HG03103 (cell line): ENCODE measurements around the gene BDNF.
"Not testable (repeated sequence)": the region's sequence is repeated elsewhere in the genome, so short reads cannot be mapped to it uniquely, and the experiment has no call there.

Experiments used
- ATAC-seq: cut with Tn5 transposase; IDR thresholded peaks from one replicate; pipeline ENCODE4 v1.9.1; 2021; ENCODE audit warnings: low read depth; ENCODE audit not compliant: unreplicated experiment

BDNF gene

DNA sequence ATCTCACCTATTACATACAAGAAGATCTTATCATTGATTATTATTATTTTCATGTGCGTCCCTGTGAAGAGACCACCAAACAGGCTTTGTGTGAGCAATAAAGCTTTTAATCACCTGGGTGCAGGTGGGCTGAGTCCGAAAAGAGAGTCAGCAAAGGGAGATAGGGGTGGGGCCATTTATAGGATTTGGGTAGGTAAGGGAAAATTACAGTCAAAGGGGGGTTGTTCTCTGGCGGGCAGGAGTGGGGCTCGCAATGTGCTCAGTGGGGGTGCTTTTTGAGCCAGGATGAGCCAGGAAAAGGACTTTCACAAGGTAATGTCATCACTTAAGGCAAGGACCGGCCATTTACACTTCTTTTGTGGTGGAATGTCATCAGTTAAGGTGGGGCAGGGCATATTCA, 71.2 kb downstream of the BDNF start:
- not testable (repeated sequence) for ATAC-seq

DNA sequence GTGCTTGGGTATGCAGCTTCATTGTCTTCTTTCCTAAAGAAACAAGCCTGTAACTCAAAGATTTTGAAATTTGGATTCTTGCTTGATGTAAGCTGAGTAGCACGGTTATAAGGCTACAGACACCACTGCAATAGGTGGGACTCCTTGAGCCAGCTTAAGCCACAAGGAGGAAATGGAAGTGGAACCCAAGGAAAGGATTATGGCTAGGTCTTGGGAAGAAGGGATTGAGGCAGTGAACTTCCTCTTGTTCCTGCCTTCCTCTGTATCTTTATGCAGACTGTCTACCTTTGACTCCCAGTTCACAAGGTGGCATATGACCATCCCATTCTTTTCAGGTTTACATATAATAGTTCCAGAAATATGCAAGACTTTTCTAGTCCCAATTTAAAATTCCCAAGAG, 72.3 kb downstream of the BDNF start:
- no peak for ATAC-seq

DNA sequence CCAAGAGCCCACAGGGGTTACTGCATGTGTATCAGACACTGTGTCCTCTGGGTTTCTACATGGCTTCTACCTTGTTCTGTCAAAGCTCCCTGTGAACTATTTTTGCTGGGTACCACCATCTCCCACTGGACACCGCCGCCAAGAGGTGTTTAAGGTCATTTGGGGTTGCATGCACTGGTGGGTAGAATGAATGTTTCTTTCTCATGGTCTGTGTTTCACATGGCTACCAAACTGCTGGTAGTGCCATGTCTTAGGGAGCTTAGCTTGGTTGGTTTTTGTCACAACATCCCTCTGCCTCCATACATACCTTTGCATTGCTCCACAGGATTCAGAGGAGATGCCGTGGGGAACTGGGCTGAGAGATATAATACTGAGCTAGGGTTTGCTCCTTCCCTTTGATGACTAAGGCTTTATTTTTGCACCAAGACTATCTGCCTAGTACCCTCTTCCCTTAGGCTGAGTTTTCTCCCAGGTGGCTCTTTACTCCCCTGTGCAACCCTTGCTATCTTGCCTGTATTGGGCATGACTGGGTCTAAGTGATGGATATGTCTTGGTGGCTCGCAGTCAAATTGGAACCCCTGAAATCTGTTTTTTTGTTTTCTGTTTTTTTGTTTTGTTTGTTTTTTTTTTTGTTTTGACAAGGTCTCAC, 73.2 kb downstream of the BDNF start:
- ATAC-seq = no peak

DNA sequence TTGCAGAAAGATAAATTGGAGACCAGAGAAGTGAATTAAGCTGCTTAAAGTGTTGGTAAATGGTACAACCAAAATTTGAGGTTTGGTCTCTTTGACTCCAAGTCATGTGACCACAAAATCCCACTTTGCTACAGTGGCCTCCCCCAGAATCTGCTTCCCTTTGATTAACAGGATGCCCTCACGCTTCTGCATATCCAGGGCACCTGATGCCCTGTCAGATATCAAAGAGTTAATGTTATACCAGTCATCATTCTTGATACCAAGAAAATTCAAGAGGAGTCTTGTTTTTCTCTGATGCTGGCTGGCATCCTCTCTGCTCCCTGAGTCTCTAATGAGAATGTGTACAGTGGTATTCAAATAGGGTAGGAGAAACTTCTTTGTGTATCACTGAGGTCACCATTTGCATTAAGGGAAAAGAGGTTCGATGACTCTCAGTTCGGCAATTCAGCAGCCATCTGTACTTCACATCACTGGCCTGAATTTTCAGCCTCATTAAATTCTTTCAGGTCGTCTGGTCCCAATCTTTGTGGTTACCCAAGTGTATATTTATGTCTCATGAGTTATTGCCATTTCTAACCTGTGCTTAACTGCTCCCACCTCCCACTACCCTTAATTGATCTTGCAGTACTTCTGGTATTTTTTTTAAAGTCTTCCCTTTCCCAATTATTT, 73.9 kb downstream of the BDNF start:
- ATAC-seq = no peak

DNA sequence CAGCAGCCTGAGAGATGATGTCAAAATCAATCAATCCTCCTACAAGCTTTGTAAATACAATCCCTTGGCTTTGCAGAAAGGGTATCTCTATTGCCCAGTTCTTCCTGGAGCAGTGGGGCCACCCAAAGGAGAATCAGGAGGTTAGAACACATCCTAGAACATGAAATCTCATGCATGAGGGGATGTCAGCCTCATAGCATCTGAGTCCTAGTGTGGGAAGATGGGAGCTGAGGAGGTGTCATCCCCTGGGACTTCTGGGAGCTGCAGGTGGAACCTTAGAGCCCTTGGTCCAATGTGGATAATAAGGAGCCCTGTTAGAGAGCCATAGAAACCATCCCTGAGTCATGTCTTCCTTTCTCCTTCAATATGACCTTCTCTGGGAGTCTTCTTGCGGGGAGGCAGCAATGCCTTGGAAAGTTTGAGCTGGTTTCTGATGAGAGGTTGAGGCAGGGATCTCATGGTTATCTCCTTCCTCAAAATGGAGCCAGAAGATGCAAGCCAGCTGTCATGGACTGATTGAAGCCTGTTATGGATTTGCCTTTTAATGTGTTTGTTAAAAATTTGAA, 74.8 kb downstream of the BDNF start:
- no peak for ATAC-seq

DNA sequence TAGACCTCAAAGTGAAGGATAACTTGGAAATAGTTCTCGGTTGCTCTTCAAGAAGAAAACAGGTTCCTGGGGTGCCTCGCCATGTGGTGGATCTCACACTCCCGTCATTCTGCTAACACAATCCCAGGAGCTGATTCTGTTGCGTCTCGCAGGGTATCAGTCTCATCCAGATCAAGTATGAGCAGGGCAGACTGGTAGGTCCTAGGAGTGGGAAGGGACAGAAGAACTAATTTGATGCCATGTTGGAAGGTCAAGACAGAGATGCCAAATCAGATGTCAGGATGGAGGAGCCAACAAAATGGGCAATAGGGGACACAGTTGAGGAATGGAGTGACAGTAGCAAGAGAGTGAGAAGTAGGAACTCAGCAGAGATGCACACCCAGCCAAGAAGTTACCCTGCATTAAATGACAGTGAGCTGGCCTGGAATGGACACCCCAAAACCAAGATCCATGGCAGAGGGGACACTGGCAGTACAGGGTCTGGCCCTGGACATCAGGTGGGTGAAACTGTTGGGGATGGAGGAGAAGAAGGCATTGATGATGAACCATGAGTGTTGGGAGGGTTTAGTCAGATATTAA, 76.2 kb downstream of the BDNF start:
- no peak for ATAC-seq

DNA sequence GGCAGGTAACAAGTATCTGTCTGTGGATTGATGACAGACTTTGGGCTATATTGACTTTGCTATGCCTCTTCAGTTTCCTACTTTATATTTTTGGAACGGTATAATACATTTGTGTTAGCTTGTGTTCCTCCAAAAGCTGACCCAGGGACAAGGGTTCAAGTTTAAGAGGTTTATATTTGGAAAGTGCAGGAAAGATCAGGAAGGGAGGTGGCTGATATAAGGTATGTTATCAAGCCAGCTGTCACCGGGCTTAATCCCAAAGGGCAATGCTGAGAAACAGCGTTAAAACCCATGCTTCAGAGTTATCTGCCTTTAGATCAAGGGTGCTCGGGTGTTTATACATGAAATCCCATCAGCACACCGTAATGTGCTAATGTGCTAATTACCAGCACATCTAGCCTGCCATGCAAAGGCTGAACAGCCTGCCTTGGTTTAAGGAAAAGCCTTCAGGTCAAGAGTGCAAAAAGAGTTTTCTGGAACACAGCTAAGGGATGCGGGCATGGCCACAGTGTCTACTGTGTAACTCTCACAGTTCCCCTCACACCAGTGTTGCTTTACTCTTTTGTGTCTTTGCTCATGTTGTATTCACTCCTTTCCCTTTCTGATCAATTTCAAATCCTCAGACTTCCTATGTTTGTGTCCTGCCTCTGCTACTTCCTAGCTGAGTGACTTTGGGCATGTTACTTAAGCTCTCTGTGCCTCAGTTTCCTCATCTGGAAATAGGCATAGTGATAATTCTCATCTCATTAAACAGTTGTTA, 77.5 kb downstream of the BDNF start:
- no peak for ATAC-seq

DNA sequence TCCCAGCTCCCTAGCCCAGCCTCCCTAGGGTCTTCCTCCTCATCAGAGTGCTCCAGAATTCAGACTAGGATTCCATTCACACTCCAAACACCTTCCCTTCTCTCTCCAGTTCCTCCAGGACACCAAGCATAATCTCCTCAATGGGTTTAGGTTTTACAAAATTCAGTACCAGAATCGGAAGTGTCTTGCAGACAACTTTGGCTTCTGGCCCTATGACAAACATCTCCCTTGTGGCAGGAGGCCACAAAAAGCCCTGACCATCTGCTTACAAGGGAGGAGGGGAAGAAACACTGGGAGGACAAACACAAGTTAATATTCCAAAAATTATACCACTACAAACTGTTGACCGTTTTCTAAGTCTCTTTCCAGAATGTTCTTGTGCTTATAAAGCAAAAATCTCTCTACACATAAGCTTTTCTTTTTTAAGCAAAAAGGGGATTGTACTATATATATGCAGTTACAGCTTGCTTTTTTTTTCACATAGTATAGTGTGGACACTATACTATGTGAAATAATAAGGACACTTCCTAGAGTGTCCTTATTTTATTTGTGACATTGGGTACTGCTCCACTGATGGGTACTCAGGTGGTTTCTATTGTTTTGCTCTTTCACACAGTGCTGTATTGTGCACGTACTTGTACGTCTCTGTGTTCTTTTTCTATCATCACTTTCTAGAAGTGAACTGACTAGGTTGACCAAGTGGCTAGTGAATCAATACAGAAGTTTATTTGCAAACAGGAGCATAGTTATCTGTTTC, 78.7 kb downstream of the BDNF start:
- ATAC-seq = no peak

DNA sequence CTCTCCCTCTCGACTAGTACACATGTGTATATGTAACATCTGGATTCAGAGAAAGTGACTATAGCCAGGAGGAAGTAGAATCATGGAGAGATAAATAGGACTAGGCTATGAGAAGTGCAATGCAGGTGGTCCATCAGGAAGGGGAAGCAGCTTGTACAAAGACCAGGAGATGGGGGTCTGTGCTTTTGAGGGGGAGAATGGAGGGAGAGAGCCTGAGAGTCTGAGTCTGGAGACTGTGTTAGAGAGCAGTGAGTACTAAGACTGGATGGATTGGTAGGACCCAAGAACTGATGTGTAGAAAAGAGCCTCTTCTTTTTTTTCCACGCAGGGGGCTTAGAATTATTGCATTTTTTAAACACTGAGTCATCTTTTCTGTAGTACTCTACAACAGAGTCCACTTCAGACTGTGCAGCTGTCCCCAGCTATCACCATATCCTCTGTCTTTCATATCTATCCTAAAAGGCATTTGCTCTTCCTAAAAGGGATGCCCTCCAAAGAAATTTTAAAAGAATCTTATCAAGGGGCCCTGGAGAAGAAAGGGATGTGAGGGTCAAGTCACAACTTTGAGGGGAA, 80.4 kb downstream of the BDNF start:
- no peak for ATAC-seq

DNA sequence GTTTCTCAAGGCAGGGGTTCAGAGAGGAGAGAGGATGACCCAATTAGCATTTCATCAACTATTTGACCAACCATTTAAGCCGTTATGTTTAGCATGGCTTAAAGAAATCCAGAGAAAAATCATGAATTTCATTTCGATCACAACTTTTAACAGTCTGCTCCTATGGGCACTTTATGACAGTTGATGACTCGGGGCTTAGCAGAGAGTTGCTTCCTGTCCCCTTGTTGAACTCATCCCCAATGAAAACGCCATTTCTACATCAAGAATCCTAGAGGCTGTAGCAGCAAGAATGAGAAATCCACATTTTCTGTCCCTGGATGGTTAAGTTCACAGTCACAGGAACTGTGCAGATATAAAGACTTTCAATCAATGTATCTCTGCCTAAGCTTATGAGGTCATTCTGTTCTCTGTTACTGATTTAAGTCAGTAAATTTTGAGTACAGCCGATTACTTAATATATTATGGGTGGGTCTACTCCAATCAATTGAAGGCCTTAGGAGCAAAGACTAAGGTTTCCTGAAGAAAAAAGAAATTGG, 81.1 kb downstream of the BDNF start:
- no peak for ATAC-seq

DNA sequence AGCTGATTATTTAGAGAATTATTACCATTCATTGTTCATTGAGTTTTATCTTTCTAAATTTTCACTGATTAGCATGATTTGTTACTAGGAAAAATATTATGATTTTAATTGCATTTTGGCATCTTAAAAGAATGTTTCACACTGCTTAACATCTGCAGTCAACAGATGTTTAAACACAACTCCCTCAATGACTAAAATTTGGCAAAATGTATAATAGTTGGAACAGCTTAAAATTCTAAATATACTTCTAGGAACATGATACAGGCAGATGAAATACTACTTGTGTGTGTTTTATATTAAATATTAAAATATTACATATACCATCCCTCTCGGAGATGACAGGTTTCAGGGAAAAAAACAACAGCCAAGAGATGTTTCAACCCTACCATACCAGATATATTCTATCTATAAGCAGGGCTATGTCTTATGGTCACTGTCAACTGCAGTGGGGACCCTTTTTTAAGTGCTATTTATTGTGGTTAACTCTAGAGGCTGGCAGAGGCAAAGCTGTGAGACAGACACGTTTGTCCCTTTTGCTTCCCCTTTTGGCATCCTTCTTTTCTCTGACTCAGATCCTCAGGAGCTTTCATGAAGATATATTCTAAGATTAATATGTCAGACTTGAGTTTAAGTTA, 81.9 kb downstream of the BDNF start:
- ATAC-seq = no peak

DNA sequence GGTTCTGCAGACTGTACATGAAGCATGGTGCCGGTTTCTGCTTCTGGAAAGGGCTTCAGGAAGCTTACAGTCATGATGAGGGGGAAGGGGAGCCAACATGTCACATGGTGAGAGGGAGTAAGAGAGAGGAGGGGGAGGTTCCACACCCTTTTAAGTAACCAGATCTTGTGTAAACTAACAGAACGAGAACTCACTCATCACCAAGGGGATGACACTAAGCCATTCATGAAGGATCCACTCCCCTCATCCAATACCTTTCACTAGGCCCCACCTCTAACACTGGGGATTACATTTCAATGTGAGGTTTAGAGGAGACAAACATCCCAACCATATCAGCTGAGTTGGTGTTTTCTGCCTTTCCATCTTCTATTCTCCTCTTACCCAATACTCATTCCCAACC, 83.5 kb downstream of the BDNF start:
- ATAC-seq = no peak

DNA sequence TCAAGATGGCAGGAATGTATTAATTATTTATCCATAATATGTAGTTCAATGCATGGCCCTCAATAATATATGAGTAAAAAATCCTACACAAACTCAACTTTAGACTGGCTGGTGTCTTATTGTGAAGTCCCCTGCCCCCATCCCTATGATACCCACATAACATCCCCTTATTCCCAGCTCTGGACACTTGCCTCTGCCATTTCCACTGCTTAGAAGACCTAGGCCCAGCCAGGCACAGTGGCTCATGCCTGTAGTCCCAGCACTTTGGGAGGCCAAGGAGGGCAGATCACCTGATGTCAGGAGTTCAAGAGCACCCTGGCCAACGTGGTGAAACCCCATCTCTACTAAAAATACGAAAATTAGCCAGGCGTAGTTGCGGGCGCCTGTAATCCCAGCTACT, 84.4 kb downstream of the BDNF start:
- ATAC-seq = no peak

DNA sequence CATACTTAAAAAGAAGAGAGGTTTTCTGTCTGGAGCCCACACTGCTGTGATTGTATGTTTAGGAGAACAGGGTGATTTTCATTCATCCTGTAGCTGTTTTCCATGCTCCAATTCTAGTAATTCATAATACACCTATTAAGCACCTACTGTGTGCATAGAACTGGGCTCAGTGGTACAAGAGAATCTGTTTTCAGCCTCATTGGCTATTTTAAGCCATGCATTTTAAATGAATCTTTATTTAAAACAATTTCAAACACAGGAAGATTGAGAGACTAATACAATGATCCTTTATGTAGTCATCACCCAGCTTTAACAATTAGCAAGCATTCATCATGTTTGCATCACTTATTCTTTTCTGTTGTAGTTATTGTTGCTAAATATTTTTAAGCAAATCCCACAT, 86.2 kb downstream of the BDNF start:
- ATAC-seq = no peak

DNA sequence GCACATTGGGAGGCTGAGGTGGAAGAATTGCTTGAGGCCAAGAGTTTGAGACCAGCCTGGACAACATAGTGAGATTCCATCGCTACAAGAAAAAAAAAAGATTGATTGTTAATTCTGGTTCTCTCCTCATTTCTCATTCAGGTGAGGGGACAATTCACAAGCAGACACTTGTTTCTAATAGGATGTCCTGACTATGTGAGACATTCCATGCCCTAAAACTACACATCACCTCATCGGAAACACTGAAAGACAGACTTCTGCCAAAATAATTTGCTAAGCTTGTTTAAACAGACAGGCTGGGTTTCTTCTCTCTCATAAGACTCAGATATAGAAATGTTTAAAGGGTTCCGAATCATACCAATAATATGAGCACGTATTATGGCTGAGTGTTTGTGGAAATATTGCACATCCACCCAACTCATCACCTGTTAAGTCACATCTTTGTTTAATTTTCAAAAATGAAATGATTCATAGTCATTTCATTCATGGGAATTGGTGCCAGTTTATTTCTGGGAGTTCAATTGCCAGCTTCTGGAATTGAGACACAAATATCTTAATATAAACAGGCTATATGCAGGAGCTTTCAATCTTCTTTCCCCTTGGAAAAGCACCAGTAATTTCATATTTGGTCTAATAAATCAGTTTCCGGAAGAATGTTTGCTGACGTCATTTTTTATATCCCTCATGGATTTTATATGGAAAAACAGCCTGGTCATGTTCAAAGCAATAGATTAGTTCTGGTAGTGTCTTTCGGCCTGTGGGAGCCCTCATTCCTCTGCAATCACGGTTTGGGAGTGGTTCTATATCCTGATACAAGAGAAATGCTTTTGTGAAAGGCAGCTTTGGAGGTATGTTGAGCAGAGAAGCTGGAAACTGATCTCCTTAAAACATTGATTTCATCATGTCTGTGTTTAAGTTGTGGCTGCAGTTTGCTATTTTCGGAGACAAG, 87.0 kb downstream of the BDNF start:
- no peak for ATAC-seq

DNA sequence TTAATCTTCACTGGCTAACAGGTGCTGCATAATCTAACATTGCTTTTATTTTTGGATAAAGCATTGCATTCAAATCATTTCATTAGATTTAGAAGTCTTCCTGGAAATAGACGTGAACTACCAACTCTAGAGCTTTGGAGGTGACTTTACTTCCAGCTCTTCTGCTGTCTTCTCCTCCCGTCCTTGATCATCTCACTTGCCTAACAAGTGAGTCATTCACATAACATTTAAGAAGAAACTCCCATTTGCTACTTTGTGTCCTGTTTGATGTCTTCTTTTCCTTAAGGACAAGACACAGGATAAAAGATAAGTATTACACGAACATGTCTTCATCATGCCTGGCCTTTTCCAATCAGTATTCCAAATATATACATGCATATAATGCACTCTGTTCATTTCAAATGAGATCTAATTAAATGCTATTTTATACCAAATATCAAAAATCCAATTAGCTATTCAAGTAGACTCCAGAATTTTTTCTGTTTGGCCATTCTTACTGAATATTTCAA, 88.3 kb downstream of the BDNF start:
- ATAC-seq = no peak

DNA sequence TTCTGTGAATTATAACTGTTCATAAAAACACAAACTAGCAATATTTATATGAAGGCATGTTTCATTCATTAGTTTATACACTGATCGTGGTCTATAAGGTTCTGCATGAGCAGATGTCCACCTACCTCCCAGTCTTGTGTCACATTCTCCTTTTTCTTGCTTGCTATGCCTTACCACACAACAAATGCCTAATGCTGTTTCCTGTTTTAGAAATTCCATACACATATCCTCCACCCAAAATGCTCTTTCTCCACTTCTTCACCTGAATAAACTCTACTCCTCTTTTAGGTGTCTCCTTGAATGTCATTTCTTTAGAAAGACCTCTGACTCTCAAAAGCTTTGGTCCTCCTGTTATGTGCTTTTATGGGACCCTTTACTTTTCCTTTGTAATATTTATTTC, 88.9 kb downstream of the BDNF start:
- ATAC-seq = no peak

DNA sequence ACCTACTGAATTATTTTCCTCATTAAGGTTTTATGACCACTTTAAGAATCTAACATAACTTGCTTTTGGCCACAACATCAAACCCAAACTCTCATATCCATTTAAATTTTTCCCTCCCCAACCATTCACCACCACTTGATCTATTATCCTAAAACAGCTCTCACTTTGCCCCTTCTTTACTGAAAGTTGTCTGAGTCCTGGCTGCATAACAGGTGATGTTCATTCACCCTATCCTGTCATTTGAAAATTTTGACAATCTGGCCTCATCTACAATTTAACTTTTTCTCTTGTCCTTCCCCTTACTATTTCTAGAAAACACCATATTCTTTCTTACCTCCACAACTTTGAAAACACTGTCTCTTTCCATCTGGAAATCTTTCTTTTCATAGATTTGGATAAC, 89.3 kb downstream of the BDNF start:
- ATAC-seq = no peak
